ENCODE results near the gene GRK2. TPM values are rescaled to one million over a fixed set of nuclear protein-coding genes. Genes with fewer than 3 reads are reported as not detected.
A peak's percentile ranks its signal among the peaks of the same experiment; 100 is the strongest.

GRK2 gene
- total and polyA plus RNA-seq, 2 of the 13 experiments (the other 11 are each of a cell fraction or from before 2014, with no cell fraction given), result 31.3 to 42.4 TPM

GRCh38 chr11:67317888-67318555 is 51.7 kb downstream of the GRK2 start (continued):
- TF ChIP-seq ZNF333 (CRISPR knock-in tag; IDR thresholded peaks at IDR 0.05; ENCODE audit: borderline replicate concordance) (no peak), E2F2 (CRISPR knock-in tag; IDR thresholded peaks at IDR 0.05; ENCODE audit: borderline replicate concordance) (no peak), ZNF468 (CRISPR knock-in tag; IDR thresholded peaks at IDR 0.05) (no peak), TBP (CRISPR knock-in tag; IDR thresholded peaks at IDR 0.05) (no peak), NFYC (CRISPR knock-in tag; IDR thresholded peaks at IDR 0.05) (no peak), HNF1B (CRISPR knock-in tag; IDR thresholded peaks at IDR 0.05) (peak; percentile 34), FOXO1 (CRISPR knock-in tag; IDR thresholded peaks at IDR 0.05) (peak; percentile 7; the same call in 1 of the 2 replicates), CREM (IDR thresholded peaks at IDR 0.05) (no peak), CREM (CRISPR knock-in tag; IDR thresholded peaks at IDR 0.05) (no peak), CENPT (CRISPR knock-in tag; IDR thresholded peaks at IDR 0.05; ENCODE audit: low read depth) (no peak), ATRX (CRISPR knock-in tag; IDR thresholded peaks at IDR 0.05; ENCODE audit: borderline replicate concordance) (no peak), SIN3A (IDR thresholded peaks at IDR 0.05; ENCODE audit: borderline replicate concordance, low read depth, low read length) (peak; percentile 26; the same call in 1 of the 2 replicates), ZIK1 (CRISPR knock-in tag; IDR thresholded peaks at IDR 0.05; ENCODE audit: borderline replicate concordance, low read depth) (no peak), POGK (CRISPR knock-in tag; conservative IDR thresholded peaks at IDR 0.05) (no peak; the same call in 1 of the 2 replicates), DRAP1 (CRISPR knock-in tag; IDR thresholded peaks at IDR 0.05) (0 out of 2 replicates have a peak, but pooled peaks have one; percentile 4), ZMAT5 (CRISPR knock-in tag; IDR thresholded peaks at IDR 0.05; ENCODE audit: borderline replicate concordance, low read depth) (no peak), MAX (IDR thresholded peaks at IDR 0.05) (peak; percentile 68), SMYD3 (CRISPR knock-in tag; IDR thresholded peaks at IDR 0.05) (no peak), HIVEP1 (CRISPR knock-in tag; IDR thresholded peaks at IDR 0.05) (no peak), CBX5 (CRISPR knock-in tag; IDR thresholded peaks at IDR 0.05; ENCODE audit: borderline replicate concordance) (no peak; the same call in 1 of the 2 replicates), CREB1 (IDR thresholded peaks at IDR 0.05) (no peak), CREB1 (CRISPR knock-in tag; IDR thresholded peaks at IDR 0.05) (no peak)

Data from HepG2 (cell line).